HG02759 (cell line): ENCODE measurements around the gene FRG2B.
"Not testable (repeated sequence)": the region's sequence is repeated elsewhere in the genome, so short reads cannot be mapped to it uniquely, and the experiment has no call there.

Source experiments
- ATAC-seq: cut with Tn5 transposase; IDR thresholded peaks from one replicate; pipeline ENCODE4 v1.9.1; 2021; ENCODE audit warnings: mild to moderate bottlenecking, moderate library complexity; ENCODE audit not compliant: unreplicated experiment

The FRG2B gene

GRCh38 chr10:133600657-133601056 is 25.9 kb downstream of the FRG2B start:
- no peak for ATAC-seq

GRCh38 chr10:133599869-133600268 is 26.7 kb downstream of the FRG2B start:
- ATAC-seq = not testable (repeated sequence)

- no peak for ATAC-seq
Observed at GRCh38 chr10:133592716-133593115, 33.9 kb downstream of the FRG2B start.

- no peak for ATAC-seq
Observed at GRCh38 chr10:133590970-133591359, 35.6 kb downstream of the FRG2B start.

- no peak for ATAC-seq
Observed at GRCh38 chr10:133590226-133590969, 36.2 kb downstream of the FRG2B start.

GRCh38 chr10:133577037-133577436 is 49.6 kb downstream of the FRG2B start:
- not testable (repeated sequence) for ATAC-seq
